GM23338 (cell line): ENCODE measurements around the gene DLGAP5.

Experiments
- CREB1 ChIP-seq: fragments of 250-450 bp; sonication (Bioruptor Pico); IDR thresholded peaks from 2 replicates; pipeline ENCODE4 v1.5.0; 2020; ENCODE audit warnings: low read depth, mild to moderate bottlenecking, moderate library complexity
- EZH2 ChIP-seq: fragments of 200-600 bp; sonication (generic); IDR thresholded peaks from one replicate; pipeline ENCODE4 v1.8.0; 2017; ENCODE audit warnings: antibody characterized with exemption, mild to moderate bottlenecking, low read depth; ENCODE audit not compliant: unreplicated experiment
- EZH2phosphoT487 ChIP-seq: fragments of 200-600 bp; sonication (generic); IDR thresholded peaks from one replicate; pipeline ENCODE4 v1.8.1; 2018; ENCODE audit warnings: antibody characterized with exemption; ENCODE audit not compliant: unreplicated experiment
- JUNB ChIP-seq: IDR thresholded peaks from one replicate; pipeline ENCODE4 v1.6.1; 2016; ENCODE audit warnings: antibody characterized with exemption; ENCODE audit not compliant: unreplicated experiment
- POLR2AphosphoS5 ChIP-seq: IDR thresholded peaks from 2 replicates; pipeline ENCODE4 v1.6.1; 2016; ENCODE audit warnings: antibody characterized with exemption, low read depth
- STAT1 ChIP-seq: IDR thresholded peaks from one replicate; pipeline ENCODE4 v1.6.1; 2016; ENCODE audit warnings: antibody characterized with exemption; ENCODE audit not compliant: unreplicated experiment
- TF ChIP-seq, protein P1 (sequence below), 2 experiments: fragments of 200-600 bp in 1 of 2; sonication (generic) in 1 of 2; conservative IDR thresholded peaks; 2 replicates each; pipeline versions ENCODE4 v1.5.1 to v1.6.1; 2016 to 2017; ENCODE audit warnings: antibody characterized with exemption in 2 of 2, low read depth in 2 of 2, mild to moderate bottlenecking in 2 of 2, moderate library complexity in 1 of 2
- TF ChIP-seq, protein P2 (sequence below): IDR thresholded peaks from one replicate; pipeline ENCODE4 v1.6.1; 2018; ENCODE audit warnings: antibody characterized with exemption; ENCODE audit not compliant: unreplicated experiment

GRCh38 chr14:55099756-55100155, 91.6 kb downstream of the DLGAP5 start:
- TF ChIP-seq, protein P1, sequence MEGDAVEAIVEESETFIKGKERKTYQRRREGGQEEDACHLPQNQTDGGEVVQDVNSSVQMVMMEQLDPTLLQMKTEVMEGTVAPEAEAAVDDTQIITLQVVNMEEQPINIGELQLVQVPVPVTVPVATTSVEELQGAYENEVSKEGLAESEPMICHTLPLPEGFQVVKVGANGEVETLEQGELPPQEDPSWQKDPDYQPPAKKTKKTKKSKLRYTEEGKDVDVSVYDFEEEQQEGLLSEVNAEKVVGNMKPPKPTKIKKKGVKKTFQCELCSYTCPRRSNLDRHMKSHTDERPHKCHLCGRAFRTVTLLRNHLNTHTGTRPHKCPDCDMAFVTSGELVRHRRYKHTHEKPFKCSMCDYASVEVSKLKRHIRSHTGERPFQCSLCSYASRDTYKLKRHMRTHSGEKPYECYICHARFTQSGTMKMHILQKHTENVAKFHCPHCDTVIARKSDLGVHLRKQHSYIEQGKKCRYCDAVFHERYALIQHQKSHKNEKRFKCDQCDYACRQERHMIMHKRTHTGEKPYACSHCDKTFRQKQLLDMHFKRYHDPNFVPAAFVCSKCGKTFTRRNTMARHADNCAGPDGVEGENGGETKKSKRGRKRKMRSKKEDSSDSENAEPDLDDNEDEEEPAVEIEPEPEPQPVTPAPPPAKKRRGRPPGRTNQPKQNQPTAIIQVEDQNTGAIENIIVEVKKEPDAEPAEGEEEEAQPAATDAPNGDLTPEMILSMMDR (conservative IDR thresholded peaks at IDR 0.05; ENCODE audit: low read depth in 2 of 2): no peak
- TF ChIP-seq, protein P2, sequence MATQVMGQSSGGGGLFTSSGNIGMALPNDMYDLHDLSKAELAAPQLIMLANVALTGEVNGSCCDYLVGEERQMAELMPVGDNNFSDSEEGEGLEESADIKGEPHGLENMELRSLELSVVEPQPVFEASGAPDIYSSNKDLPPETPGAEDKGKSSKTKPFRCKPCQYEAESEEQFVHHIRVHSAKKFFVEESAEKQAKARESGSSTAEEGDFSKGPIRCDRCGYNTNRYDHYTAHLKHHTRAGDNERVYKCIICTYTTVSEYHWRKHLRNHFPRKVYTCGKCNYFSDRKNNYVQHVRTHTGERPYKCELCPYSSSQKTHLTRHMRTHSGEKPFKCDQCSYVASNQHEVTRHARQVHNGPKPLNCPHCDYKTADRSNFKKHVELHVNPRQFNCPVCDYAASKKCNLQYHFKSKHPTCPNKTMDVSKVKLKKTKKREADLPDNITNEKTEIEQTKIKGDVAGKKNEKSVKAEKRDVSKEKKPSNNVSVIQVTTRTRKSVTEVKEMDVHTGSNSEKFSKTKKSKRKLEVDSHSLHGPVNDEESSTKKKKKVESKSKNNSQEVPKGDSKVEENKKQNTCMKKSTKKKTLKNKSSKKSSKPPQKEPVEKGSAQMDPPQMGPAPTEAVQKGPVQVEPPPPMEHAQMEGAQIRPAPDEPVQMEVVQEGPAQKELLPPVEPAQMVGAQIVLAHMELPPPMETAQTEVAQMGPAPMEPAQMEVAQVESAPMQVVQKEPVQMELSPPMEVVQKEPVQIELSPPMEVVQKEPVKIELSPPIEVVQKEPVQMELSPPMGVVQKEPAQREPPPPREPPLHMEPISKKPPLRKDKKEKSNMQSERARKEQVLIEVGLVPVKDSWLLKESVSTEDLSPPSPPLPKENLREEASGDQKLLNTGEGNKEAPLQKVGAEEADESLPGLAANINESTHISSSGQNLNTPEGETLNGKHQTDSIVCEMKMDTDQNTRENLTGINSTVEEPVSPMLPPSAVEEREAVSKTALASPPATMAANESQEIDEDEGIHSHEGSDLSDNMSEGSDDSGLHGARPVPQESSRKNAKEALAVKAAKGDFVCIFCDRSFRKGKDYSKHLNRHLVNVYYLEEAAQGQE: no peak
- no peak for TF ChIP-seq EZH2
- no peak for TF ChIP-seq STAT1
- no peak for TF ChIP-seq EZH2phosphoT487
- TF ChIP-seq POLR2AphosphoS5: no peak
- no peak for TF ChIP-seq JUNB
- no peak for TF ChIP-seq CREB1 (CRISPR knock-in tag)
